Stimulated activated CD4-positive, alpha-beta T cell treated with anti-CD3 and anti-CD28 coated beads, TNF-alpha, amount 100 ng/mL, for 48 hours (primary cell): ENCODE measurements around the gene CFAP74.

ENCODE experiments used
- DNase-seq, 3 donors: peaks; one replicate each; pipeline ENCODE4 v3.0.0-alpha.2; 2020; ENCODE audit warnings: low read depth in 3 of 3

CFAP74 gene

DNA sequence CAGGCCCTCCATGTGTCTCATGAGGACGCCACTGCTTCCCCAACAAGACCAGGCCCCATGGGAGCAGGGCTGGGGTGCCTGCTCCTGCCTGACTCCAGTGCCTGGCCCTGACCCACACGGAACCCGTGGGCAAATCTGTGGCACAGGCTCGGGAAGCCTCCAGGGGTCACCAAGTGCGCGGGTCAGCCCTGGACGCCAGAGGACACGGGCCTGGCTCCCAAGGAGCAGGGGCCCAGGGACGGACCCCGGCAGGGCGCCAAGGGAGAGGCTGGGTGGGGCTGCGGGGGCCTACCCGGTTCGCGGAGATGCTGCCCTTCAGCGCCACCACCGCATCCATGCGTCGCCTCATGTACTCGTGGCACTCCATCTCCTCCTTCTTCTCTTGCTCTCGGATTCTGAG, 31.9 kb downstream of the CFAP74 start:
- no peak for DNase-seq

DNA sequence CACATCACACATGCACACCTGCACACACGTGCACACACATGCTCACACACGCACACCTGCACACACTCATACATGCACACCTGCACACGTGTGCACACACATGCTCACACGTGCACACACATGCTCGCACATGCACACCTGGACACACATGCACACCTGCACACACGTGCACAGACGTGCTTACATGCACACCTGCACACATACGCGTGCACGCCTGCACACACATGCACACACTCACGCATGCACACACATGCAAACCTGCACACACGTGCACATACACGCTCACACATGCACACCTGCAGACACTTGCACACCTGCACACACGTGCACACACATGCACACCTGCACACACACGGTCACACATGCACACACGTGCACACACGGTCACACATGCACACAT, 32.6 kb downstream of the CFAP74 start:
- no peak for DNase-seq

DNA sequence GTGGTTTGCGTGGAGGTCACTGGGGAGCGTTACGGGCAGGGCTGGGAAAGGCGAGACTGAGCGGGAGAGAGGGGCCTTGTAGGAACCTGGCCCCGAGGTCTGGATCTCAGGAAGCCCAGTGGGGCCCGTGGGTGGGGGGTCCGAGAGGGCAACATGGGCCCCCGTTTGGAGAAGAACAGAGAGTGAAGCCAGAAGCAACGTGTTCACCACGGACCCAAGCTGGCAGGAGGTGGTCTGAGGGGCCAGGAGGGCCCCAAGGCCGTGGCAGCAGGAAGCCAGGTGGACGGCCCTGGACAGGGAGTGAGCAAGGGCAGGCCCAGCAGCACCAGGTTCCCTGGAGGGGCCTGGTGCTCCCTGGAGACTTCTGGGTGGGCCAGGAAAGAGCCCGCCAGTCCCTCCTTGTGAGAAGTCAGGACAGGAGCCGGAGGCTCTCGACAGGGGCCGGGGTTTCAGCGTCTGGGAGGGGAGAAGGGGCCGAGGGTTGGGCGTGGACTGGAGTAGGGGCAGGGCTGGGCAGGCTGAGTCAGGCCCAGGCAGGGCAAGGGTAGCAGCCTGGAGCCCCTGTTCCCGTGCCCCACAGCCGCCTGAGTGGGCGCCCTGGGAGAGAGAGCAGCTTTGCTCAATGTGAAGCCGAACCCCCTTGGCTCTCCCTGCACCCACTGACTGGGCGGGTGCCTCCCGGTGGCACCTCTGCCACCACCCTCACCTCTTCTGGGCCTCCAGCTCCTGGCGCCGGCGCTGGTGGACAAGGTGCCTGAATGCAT, 33.5 kb downstream of the CFAP74 start:
- no peak for DNase-seq

DNA sequence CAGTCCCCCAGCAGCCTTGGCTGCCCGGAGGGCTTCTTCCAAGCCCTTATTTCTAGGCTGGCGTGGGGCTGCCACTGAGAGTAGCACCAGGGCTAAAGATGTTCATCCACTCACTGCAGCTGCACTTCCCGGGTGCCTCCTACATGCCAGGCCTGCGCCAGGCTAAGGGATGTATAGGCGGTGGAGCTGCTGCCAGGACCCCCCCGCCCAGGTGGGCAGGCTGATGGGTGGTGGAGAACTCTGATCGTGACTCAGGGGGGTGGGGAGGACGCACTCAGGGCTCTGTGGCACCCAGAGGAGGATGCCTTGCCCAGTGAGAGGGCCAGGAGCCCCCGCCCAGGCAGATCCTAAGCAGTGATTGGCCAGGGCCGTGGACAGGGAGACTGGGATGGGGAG, 34.1 kb downstream of the CFAP74 start:
- DNase-seq = no peak

DNA sequence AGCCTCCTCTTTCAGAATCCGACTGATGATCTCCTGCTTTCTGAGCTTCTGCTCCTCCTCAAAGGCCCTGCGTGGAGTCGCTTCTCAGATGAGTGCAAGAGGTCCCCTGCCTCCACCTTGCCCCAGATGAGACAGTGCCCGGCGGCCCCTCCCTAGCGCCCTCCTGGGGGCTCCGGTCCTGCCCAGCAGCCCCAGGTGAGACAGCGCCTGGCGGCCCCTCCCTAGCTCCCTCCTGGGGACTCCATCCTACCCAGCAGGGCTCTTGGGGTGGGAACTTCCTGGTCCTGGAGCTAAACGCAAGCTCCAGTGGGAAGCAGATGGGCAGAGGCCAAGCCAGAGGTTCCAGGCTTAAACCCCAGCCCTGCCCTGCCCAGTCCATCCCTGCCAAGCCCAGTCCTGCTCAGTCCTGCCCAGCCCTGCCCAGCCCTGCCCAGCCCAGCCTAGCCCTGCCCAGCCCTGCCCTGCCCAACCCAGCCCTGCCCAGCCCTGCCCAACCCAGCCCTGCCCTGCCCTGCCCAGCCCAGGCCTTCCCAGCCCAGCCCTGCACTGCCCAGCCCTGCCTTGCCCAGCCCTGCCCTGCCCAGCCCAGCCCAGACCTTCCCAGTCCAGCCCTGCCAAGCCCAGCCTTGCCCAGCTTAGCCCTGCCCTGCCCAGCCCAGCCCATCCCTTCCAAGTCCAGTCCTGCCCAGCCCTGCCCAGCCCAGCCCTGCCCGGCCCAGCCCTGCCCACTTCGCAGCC, 34.6 kb downstream of the CFAP74 start:
- no peak for DNase-seq

DNA sequence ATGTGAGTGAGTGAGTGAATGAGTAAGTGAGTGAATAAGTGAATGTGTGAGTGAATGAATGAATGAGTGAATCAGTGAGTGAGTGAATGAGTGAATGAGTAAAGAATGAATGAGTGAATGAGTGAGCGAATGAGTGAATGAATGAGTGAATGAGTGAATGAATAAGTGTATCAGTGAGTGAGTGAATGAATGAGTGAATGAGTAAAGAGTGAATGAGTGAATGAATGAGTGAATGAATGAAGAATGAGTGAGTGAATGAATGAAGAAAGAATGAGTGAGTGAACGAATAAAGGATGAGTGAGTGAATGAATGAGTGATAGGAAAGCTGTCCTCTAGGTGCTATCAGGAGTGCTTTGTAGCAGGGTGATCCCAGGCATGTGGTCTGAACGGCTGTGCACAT, 35.7 kb downstream of the CFAP74 start:
- DNase-seq = no peak

DNA sequence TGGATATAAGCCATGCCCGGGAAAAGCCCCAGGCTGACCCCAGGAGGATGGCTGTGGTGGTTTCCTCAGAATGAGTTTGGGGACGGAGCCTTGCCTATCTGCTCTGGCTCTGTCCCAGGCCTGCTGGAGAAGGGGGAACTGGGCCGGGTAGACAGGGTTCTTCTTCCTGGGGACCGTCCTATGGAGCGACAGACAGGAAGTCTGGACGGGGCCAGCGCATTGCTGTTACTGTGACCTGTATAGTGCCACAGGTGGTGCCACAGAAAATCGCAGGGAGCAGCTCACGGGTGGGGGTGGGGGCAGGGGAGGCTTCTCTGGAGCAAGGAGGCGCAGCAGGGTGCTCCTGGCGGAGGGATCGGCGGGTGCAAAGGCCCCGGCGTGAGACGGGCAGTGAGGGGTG, 36.4 kb downstream of the CFAP74 start:
- no peak for DNase-seq

DNA sequence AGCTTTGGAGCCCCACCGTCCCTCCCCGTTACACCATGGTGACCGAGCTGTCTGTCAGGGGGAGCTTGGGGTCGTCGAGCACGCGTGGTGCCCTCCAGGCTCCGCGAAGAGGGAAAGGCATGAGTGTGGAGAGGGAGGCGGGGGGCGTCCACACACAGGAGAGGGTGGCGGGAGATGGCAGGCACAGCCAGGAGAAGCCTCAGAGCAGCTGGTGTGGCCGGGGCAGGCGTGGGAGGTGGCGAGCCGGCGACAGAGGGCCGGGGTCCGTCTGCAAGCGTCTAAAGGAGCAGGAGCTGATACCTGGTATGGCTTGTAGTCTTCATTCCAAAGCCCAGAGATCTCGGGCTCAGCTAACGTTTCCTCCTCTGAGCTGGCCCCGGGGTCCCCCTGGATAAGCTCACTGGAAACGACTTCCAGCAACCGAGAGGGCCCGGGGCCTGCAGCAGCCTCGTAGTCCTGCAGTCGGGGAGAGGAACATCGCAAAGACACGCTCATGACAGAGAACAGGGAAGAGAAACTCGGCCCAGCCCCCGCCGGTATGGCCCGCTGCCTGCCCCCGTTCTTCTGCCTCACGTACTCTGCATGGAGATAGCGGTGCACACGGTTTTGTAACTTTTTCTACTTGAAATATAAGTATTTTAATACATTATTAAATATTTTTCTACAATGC, 37.4 kb downstream of the CFAP74 start:
- DNase-seq = no peak

DNA sequence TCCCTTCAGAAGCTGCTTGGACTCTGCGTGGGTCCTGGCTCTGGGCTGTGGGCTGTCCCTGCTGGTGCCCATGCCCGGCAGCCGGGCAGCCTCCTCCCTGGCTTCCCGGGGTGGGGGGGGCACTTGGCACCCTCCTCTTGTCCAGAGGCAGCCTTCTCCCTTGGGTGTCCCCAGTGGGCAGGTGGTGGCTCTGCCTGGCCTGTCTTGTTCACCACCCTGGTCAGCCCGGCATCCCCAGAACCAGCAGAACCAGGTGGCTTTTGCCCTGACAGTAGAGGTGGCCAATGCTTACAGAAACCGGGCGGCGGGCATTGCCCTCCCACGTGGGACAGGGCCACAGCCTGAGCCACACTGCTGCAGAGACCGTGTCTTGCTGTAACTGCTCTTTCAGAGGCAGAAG, 38.0 kb downstream of the CFAP74 start:
- DNase-seq = no peak

DNA sequence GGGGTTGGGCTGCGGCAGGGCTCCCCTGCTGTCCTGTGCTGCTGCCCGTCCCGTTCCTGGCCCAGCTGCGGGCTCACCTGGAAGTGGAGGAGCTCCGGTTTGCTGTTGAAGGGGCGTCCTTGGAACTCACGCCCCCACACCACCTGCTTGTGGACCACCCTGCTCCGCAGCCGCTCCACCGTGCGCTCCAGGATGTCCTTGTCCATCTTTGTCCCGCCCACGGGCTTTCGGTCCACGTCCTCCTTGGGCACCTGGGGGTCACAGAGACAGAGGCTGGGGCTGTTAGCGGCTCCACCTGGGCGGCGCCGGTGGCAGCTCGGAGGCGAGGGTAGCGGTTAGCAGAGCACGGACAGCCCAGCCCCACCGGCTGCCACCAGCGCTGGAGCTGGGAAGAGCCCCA, 38.8 kb downstream of the CFAP74 start:
- DNase-seq = no peak

DNA sequence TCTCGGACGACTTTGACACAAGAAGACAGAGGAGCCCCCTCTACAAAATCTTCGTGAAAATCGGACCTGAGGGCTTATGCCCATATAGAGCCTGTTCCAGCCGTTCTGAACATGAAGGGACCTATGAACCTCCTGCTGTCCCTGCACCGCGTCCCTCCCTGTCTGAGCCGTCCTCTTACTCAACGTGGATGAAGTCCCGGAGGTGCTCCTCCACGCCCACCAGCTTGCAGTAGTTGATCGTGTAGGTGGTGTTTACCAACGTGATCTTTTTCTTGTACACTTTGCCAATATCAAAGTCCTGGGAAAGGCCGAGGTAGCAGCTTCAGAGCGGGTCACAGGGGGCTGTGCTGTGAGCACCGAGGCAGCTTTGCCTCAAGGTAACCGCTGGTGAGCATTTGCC, 40.0 kb downstream of the CFAP74 start:
- DNase-seq = no peak

DNA sequence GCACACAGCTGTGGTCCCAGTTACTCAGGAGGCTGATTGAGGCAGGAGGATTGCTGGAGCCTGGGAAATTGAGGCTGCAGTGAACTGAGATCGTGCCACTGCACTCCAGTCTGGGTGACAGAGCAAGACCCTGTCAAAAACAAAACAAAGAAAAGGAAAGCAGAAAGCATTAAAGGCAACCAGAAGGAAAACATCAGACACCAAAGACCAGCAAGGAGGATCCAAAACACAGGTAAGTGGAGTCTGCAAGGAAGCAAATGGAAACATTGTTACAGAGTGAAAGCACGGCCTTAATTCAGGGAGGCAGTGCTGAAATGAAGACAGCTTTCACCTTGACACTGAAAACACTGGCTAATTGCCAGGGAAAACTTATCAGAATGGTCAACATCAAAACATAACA, 40.8 kb downstream of the CFAP74 start:
- DNase-seq = no peak

DNA sequence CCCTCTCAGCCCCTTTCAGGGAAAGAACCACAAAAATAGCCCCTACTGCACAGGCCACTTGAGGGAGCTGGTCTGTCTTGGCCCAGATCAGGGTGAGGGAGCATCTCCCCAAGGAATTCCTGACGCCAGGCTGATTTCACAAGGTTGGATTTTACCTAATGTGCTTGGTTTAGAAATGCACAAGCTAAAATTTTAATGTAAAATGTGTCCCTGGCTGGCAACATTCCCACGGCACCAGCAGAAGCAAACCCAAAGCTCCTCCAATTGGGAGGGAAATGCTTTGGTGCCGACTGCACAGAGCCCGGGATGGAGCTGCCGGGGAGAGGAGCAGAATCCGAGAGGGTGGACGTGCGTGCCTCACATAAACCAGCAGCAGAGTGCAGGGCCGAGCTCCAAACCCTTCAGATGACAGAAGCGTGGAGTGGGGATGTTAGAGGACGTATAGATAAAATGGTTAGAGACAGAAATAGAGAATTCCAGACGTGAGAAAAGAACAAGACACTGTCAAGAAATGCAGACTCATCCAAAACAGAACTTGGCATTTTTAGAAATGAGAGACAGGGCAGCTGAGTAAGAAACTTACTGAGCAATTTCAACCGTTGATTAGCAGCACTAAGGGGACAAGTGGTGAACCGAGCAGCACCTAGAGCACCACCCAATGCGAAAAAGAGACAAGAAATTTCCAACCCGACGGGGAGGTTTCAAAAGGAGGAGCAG, 42.9 kb downstream of the CFAP74 start:
- DNase-seq = no peak

DNA sequence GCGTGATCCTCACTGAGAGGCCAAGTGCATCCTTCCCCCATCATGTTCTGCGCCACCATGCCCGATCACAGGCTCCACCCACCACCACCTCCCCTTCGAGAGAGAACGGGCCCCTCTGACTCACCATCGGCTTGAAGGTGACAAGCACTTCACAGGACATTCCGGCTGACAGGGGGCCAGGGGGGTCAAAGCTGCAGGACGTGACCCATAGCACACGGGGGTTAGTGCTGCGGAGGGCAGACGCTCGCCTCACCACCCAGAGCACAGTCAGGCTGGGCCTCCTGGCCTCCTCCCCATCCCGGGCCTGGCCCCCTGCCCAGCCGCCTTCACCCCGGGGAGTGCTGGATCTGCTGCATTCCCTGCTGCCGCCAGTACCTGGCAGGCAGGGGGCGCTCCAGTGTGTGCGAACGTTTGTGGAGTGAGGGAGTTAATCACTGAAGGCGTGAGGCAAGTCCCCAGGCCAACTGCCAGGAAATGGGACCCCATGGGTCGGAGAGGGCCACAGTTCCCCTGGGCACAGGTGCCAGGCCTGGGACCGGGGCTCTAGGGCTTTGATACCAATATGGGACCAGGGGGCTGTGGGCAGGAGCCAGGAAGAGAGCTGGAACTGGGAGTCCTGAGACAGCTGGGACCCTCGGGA, 43.6 kb downstream of the CFAP74 start:
- peak; percentile 61 to 82 (median 72) for DNase-seq

DNA sequence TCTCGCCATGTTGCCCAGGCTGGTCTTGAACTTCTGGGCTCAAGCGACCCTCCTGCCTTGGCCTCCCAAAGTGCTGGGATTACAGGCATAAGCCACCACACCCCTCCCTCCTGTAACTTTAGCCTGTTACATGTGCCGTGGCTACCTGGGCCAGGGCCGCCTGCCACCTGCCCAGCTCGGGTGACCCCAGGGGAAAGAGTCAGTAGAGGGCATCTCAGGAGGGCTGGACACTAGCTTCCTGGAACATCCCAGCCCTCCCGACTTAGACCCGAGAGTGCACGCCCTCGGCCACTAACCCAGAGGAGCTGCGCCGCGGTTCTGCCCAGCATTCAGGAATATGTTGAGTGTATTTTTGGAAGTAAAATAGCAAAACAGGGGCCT, 44.1 kb downstream of the CFAP74 start:
- no peak for DNase-seq

DNA sequence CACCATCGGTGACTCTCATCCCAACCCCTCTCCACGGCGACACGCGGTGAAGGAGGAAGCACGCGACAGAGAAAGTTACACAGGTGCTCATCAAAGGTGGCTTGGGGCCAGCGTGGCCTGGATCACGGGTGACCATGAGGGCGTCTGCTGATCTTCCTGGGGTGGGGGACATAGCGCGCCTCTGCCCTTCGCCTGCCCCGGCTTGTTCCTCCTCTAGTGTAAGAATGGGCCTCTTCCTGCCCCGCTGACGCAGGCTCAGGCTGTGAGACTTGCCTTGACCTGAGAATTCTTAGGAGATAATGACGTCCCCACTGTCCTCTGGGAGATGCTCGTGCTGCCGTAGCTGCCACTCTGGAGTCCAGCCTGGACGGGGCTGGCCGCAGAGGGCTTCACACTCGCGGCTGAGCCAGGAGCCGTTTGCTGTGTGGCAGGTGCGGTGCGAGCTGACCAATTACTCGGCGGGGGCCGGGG, 45.5 kb downstream of the CFAP74 start:
- no peak for DNase-seq

DNA sequence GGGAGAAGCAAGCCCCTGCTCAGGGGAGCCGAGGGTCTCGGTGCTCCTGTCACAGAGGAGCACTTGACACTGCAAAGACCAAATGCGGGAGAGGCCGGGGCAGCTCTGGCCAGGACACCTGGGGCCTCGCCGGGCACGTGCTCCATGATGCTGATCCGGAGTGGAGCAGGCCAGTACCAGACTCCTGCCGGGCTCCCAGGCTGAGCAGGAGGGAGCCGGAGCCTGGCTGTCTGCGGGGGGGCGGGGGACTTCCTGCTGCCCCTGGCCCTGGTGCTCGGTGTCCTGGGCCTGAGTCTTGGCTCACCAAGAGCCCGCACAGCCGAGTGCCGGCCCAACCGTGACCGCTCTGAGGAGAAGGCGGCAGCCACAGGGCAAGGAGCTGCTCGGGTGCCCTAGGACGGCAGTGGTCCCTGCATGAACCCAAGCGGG, 46.0 kb downstream of the CFAP74 start:
- no peak for DNase-seq

DNA sequence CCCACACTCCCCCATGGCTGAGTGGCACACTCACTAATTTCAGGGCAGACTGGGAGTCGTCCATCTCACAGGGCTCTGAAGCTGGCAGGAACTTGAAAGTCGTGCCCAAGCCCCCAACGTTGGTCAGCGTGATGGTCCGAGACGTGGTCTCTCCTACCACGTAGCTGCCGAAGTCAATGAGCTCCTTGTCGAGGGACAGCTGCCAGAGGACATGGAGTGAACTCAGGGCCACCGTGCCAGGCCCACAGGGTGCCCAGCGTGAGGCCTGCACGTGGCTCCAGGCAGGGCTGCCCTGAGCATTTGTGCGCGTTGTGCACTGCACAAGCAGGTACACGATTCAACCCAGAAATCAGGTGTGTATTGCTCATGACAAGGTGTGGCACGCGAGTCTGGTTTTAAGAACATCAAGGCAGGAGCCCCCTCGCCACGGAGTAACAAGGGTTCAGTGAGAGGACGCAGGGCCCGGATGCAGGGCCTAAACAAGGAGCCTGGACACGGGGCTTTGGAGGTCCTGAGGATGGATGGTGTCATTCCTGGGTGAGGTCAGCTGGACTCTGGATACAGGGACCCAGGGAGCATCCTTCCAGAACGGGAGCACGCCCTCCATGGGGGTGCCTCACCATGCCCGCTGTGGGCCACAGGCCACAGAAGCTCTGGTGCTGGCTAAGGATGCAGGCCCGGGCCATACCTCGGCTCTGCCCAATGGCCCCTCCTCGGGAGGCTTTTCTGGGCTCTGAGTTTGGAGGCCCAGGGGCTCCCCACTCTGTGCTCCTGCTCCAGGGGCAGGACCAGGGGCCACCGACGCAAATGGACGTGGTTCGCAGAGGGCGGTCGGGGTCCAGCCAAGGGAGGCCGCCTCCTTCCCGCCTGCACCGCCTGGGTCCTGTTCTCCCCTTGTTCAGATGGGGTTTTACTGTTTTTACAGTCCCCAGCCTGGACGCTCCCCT, 46.7 kb downstream of the CFAP74 start:
- DNase-seq = no peak

DNA sequence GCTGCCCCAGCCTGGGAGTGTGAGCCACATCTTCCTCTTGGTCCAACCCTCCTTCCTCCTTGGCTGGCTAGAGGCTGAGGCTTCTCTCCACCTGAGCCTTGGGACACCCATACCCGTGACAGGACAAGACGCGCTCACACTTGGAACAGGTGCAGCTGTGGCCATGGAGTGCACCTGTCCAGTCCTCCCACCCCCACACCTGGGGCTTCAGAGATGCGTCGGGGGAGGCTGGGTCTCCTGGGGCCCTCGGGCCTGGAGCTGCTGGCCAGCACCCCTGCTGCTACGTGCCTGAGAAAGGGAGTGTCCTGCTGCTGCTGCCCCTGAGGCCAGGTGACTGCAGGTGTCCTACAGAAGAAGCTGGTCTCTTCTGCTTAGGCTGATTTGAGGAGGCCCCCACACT, 47.5 kb downstream of the CFAP74 start:
- no peak for DNase-seq

DNA sequence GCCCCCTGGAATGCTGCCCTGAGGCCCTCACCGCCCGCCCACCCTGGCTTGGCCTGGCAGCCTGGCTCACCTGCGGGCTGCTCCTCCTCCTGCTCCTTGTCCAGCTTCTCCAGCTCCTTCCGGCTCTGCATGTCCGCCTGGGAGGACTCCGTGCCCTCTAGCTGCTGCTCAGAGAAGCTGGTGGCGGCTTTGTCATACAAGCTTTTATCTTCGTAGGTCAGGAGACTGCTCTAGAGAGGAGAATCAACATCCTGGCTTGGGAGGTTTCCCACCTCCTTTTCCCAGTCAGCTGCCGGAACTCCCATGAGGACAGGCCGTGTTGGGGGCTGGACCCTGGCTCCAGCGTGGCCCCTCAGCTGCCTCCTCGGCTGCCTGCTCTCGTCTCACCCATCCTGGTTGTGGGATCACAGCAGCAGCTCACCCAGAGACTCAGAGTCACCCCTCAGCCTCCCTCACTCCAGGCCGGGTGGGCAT, 47.9 kb downstream of the CFAP74 start:
- DNase-seq = no peak
